ENCODE results near the gene MED13. TPM values are rescaled to one million over a fixed set of nuclear protein-coding genes. Genes with fewer than 3 reads are reported as not detected.

Gene MED13
- total and polyA plus RNA-seq, 2 experiments from 2014 or later: 4.6 to 51.6 TPM

DNA sequence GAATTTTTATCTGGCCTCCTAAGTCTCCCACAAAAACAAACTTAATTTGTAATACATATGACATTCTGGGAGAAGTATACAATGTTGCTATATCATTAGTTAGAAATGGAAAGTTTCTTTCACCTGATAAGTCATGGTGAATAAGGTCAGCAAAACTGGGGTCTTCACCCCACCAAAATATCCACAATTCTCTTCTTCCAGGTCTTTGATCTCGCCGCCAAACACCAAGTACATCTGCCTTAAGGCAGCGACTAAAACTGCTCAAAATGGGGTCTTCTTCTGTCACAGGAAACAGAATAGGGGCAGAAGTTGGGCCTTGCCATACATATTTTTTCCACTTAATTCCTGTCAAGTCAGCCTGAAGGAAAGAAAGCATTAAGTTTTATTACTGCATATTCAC lies 2.1 kb downstream of the MED13 start:
- no peak for TF ChIP-seq EZH2 (IDR thresholded peaks at IDR 0.05; ENCODE audit: insufficient read depth, poor library complexity, severe bottlenecking)
- no peak for TF ChIP-seq EZH2phosphoT487 (IDR thresholded peaks at IDR 0.05; ENCODE audit: insufficient read depth, low read depth)
- Histone ChIP-seq H3K36me3 (ENCODE audit: low read depth) (peaks cover 5% of the 10 kb centered on the region; the same call in 1 of the 2 replicates), H4K20me1 (ENCODE audit: insufficient read depth) (peaks cover 32% of the 10 kb centered on the region; the same call in 1 of the 2 replicates), H3K9me2 (ENCODE audit: insufficient read depth) (no peaks in the 10 kb centered on the region), H3K4me2 (ENCODE audit: unreplicated experiment) (peak overlapping the region; percentile 93), H2AFZ (no peak overlapping the region), H3K9me3 (ENCODE audit: low read depth) (no peaks in the 10 kb centered on the region), H3K79me2 (ENCODE audit: insufficient read depth) (peaks cover 70% of the 10 kb centered on the region), H3K4me1 (ENCODE audit: insufficient read depth) (peaks cover 33% of the 10 kb centered on the region), H3K4me3 (peak overlapping the region; percentile 97), H3K27me3 (replicated peaks; ENCODE audit: insufficient read depth) (no peaks in the 10 kb centered on the region), H3K27ac (peak overlapping the region; percentile 25), H3K9ac (peak overlapping the region; percentile 99), H3F3A (ENCODE audit: insufficient read depth) (peaks cover 10% of the 10 kb centered on the region; the same call in 1 of the 2 replicates)
- in situ Hi-C loops (cut with MboI): loop anchor here (10.0 kb wide), 1 partner anchor 58 kb away; no protein-coding TSS in a partner anchor
- no peak for DNase-seq
- 58 to 61% methylated on average over 3 of the region's 3 CpGs for WGBS, 2 experiments (ENCODE audit: low coverage in 1 of 2, low lambda C conversion rate in 2 of 2, missing lambda C conversion rate in 2 of 2)

GRCh38 chr17:62062302-62062701 lies 2.8 kb downstream of the MED13 start:
- Histone ChIP-seq H3K27ac (peak overlapping the region; percentile 25), H3F3A (ENCODE audit: insufficient read depth) (peaks cover 15% of the 10 kb centered on the region), H3K4me3 (peak overlapping the region; percentile 97), H3K27me3 (replicated peaks; ENCODE audit: insufficient read depth) (no peaks in the 10 kb centered on the region), H3K9ac (peak overlapping the region; percentile 99), H2AFZ (no peak overlapping the region), H4K20me1 (ENCODE audit: insufficient read depth) (peaks cover 36% of the 10 kb centered on the region; the same call in 1 of the 2 replicates), H3K9me3 (ENCODE audit: low read depth) (no peaks in the 10 kb centered on the region), H3K9me2 (ENCODE audit: insufficient read depth) (no peaks in the 10 kb centered on the region), H3K4me2 (ENCODE audit: unreplicated experiment) (peak overlapping the region; percentile 93), H3K36me3 (ENCODE audit: low read depth) (peaks cover 5% of the 10 kb centered on the region; the same call in 1 of the 2 replicates), H3K79me2 (ENCODE audit: insufficient read depth) (peaks cover 77% of the 10 kb centered on the region), H3K4me1 (ENCODE audit: insufficient read depth) (peaks cover 40% of the 10 kb centered on the region)
- in situ Hi-C loops (cut with MboI): loop anchor here (10.0 kb wide), 1 partner anchor 58 kb away; no protein-coding TSS in a partner anchor
- 35 to 36% methylated on average over 1 of the region's 1 CpG for WGBS, 2 experiments (ENCODE audit: low coverage in 1 of 2, low lambda C conversion rate in 2 of 2, missing lambda C conversion rate in 2 of 2)
- TF ChIP-seq EZH2phosphoT487 (IDR thresholded peaks at IDR 0.05; ENCODE audit: insufficient read depth, low read depth) (no peak), EZH2 (IDR thresholded peaks at IDR 0.05; ENCODE audit: insufficient read depth, poor library complexity, severe bottlenecking) (no peak)
- peak; percentile 58 for DNase-seq

GRCh38 chr17:62059414-62059813 lies 5.7 kb downstream of the MED13 start:
- H3K4me2 ChIP-seq (ENCODE audit: unreplicated experiment): no peak overlapping the region

GRCh38 chr17:62058611-62059010 lies 6.5 kb downstream of the MED13 start:
- in situ Hi-C loops (cut with MboI): no loop called here
- H3K4me1 ChIP-seq (ENCODE audit: insufficient read depth): peaks cover 50% of the 10 kb centered on the region
- peaks cover 34% of the 10 kb centered on the region; the same call in 1 of the 2 replicates for H4K20me1 ChIP-seq (ENCODE audit: insufficient read depth)
- peaks cover 18% of the 10 kb centered on the region; the same call in 1 of the 2 replicates for H3K36me3 ChIP-seq (ENCODE audit: low read depth)
- no peaks in the 10 kb centered on the region for H3K9me3 ChIP-seq (ENCODE audit: low read depth)
- DNase-seq: no peak
- TF ChIP-seq EZH2phosphoT487 (IDR thresholded peaks at IDR 0.05; ENCODE audit: insufficient read depth, low read depth): no peak
- no peak for TF ChIP-seq EZH2 (IDR thresholded peaks at IDR 0.05; ENCODE audit: insufficient read depth, poor library complexity, severe bottlenecking)
- H2AFZ ChIP-seq: no peak overlapping the region
- no peak overlapping the region for H3K4me2 ChIP-seq (ENCODE audit: unreplicated experiment)
- H3K27ac ChIP-seq: no peak overlapping the region
- H3K9ac ChIP-seq: no peak overlapping the region
- H3K4me3 ChIP-seq: no peak overlapping the region
- H3F3A ChIP-seq (ENCODE audit: insufficient read depth): peaks cover 23% of the 10 kb centered on the region
- peaks cover 100% of the 10 kb centered on the region for H3K79me2 ChIP-seq (ENCODE audit: insufficient read depth)
- H3K9me2 ChIP-seq (ENCODE audit: insufficient read depth): no peaks in the 10 kb centered on the region
- H3K27me3 ChIP-seq (replicated peaks; ENCODE audit: insufficient read depth): no peaks in the 10 kb centered on the region
- 73 to 82% methylated on average over 4 of the region's 4 CpGs for WGBS, 2 experiments (ENCODE audit: low coverage in 1 of 2, low lambda C conversion rate in 2 of 2, missing lambda C conversion rate in 2 of 2)

More at GRCh38 chr17:62059414-62059813, 5.7 kb downstream of the MED13 start:
- DNase-seq: no peak
- Histone ChIP-seq H3K9ac (no peak overlapping the region), H2AFZ (no peak overlapping the region), H3K4me1 (ENCODE audit: insufficient read depth) (peaks cover 51% of the 10 kb centered on the region), H3F3A (ENCODE audit: insufficient read depth) (peaks cover 27% of the 10 kb centered on the region), H3K27ac (no peak overlapping the region), H3K4me3 (no peak overlapping the region), H3K79me2 (ENCODE audit: insufficient read depth) (peaks cover 100% of the 10 kb centered on the region), H3K27me3 (replicated peaks; ENCODE audit: insufficient read depth) (no peaks in the 10 kb centered on the region), H4K20me1 (ENCODE audit: insufficient read depth) (peaks cover 39% of the 10 kb centered on the region; the same call in 1 of the 2 replicates), H3K36me3 (ENCODE audit: low read depth) (peaks cover 18% of the 10 kb centered on the region; the same call in 1 of the 2 replicates), H3K9me2 (ENCODE audit: insufficient read depth) (no peaks in the 10 kb centered on the region), H3K9me3 (ENCODE audit: low read depth) (no peaks in the 10 kb centered on the region)
- TF ChIP-seq EZH2 (IDR thresholded peaks at IDR 0.05; ENCODE audit: insufficient read depth, poor library complexity, severe bottlenecking) (no peak), EZH2phosphoT487 (IDR thresholded peaks at IDR 0.05; ENCODE audit: insufficient read depth, low read depth) (no peak)
- WGBS, 2 experiments (ENCODE audit: low coverage in 1 of 2, low lambda C conversion rate in 2 of 2, missing lambda C conversion rate in 2 of 2): 77 to 82% methylated on average over 3 of the region's 3 CpGs
- in situ Hi-C loops (cut with MboI): no loop called here
